Measurements from ENCODE around the gene CTTNBP2.
"Not testable (repeated sequence)": the region's sequence is repeated elsewhere in the genome, so short reads cannot be mapped to it uniquely, and the experiment has no call there.

CTTNBP2 gene

GRCh38 chr7:117715784-117716445 lies 157.3 kb downstream of the CTTNBP2 start:
- H3K4me3 ChIP-seq (ENCODE audit: low read length), result no peak overlapping the region
- H3K27me3 ChIP-seq (ENCODE audit: insufficient read depth, low read length), result no peaks in the 10 kb centered on the region
- WGBS, result 82% methylated on average over 3 of the region's 3 CpGs

DNA sequence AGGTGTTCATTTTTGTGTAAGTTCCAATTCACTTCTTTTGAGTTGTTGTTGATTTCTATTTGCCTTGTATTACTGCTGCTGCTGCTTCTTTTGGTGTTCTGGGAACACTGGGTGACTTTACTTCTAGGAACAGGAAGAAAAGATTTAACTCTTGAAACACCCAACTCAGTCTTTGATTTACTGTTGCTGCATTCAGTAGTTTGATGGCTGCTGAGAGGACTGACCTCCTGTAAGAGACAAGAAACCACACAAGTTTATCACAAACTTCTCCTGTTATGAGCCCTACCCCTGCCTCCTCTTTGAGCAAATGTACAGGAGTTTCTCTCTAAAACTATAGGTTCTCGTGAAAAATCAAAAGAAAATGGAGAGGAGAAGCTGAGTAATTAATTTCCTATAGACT lies 161.7 kb downstream of the CTTNBP2 start:
- Histone ChIP-seq H3K9ac (ENCODE audit: low read depth, low read length) (no peak overlapping the region), H3K36me3 (ENCODE audit: insufficient read depth, low read length) (peaks cover 10% of the 10 kb centered on the region; the same call in 1 of the 2 replicates), H3K27ac (ENCODE audit: low read depth, low read length) (no peak overlapping the region), H3K4me3 (ENCODE audit: low read length) (no peak overlapping the region), H3K4me1 (ENCODE audit: insufficient read depth, low read length) (peaks cover 3% of the 10 kb centered on the region; the same call in 1 of the 2 replicates), H3K9me3 (ENCODE audit: insufficient read depth, low read depth, low read length) (no peaks in the 10 kb centered on the region), H3K27me3 (ENCODE audit: insufficient read depth, low read length) (no peaks in the 10 kb centered on the region)
- WGBS, result 100% methylated on average over 1 of the region's 1 CpG

More at GRCh38 chr7:117715784-117716445, 157.3 kb downstream of the CTTNBP2 start:
- peaks cover 3% of the 10 kb centered on the region; the same call in 1 of the 2 replicates for H3K4me1 ChIP-seq (ENCODE audit: insufficient read depth, low read length)
- H3K36me3 ChIP-seq (ENCODE audit: insufficient read depth, low read length), result peaks cover 35% of the 10 kb centered on the region
- no peaks in the 10 kb centered on the region for H3K9me3 ChIP-seq (ENCODE audit: insufficient read depth, low read depth, low read length)
- no peak overlapping the region for H3K27ac ChIP-seq (ENCODE audit: low read depth, low read length)
- no peak overlapping the region for H3K9ac ChIP-seq (ENCODE audit: low read depth, low read length)

DNA sequence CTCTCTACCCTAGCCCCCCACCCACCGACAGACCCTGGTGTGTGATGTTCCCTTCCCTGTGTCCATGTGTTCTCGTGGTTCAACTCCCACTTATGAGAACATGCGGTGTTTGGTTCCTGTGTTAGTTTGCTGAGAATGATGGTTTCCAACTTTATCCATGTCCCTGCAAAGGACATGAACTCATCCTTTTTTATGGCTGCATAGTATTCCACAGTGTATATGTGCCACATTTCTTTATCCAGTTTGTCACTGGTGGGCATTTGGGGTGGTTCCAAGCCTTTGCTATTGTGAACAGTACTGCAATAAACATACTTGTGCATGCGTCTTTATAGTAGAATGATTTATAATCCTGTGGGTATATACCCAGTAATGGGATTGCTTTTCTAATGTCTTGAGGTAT lies 165.1 kb downstream of the CTTNBP2 start:
- H3K4me3 ChIP-seq (ENCODE audit: low read length); H3K27ac ChIP-seq (ENCODE audit: low read depth, low read length); H3K9me3 ChIP-seq (ENCODE audit: insufficient read depth, low read depth, low read length); H3K36me3 ChIP-seq (ENCODE audit: insufficient read depth, low read length); H3K27me3 ChIP-seq (ENCODE audit: insufficient read depth, low read length); H3K4me1 ChIP-seq (ENCODE audit: insufficient read depth, low read length); H3K9ac ChIP-seq (ENCODE audit: low read depth, low read length): not testable (repeated sequence)
- WGBS, result 94% methylated on average over 4 of the region's 4 CpGs

GRCh38 chr7:117707080-117707479 lies 166.2 kb downstream of the CTTNBP2 start:
- no peak overlapping the region for H3K4me3 ChIP-seq (ENCODE audit: low read length)
- no peaks in the 10 kb centered on the region for H3K9me3 ChIP-seq (ENCODE audit: insufficient read depth, low read depth, low read length)
- peaks cover 10% of the 10 kb centered on the region; the same call in 1 of the 2 replicates for H3K36me3 ChIP-seq (ENCODE audit: insufficient read depth, low read length)
- no peak overlapping the region for H3K27ac ChIP-seq (ENCODE audit: low read depth, low read length)
- no peak overlapping the region for H3K9ac ChIP-seq (ENCODE audit: low read depth, low read length)
- H3K4me1 ChIP-seq (ENCODE audit: insufficient read depth, low read length), result no peaks in the 10 kb centered on the region
- no peaks in the 10 kb centered on the region for H3K27me3 ChIP-seq (ENCODE audit: insufficient read depth, low read length)

DNA sequence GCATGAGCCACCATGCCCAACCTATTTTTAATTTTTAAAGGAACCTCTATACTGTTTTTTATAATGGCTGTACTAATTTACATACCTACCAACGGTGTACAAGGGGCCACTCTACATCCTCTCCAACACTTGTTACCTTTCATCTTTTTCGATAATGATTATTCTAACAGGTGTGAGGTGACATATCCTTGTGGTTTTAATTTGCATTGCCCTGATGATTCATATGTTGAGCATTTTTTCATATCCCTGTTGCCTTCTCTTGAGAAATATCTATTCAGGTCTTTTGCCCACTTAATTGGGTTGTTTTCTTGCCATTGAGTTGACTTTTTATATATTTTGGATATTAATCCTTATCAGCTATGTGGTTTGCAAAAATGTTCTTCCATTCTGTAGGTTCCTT lies 167.0 kb downstream of the CTTNBP2 start:
- Histone ChIP-seq H3K4me3 (ENCODE audit: low read length) (no peak overlapping the region), H3K27ac (ENCODE audit: low read depth, low read length) (no peak overlapping the region), H3K36me3 (ENCODE audit: insufficient read depth, low read length) (peaks cover 6% of the 10 kb centered on the region; the same call in 1 of the 2 replicates), H3K9ac (ENCODE audit: low read depth, low read length) (no peak overlapping the region), H3K4me1 (ENCODE audit: insufficient read depth, low read length) (no peaks in the 10 kb centered on the region), H3K27me3 (ENCODE audit: insufficient read depth, low read length) (no peaks in the 10 kb centered on the region), H3K9me3 (ENCODE audit: insufficient read depth, low read depth, low read length) (no peaks in the 10 kb centered on the region)
- no CpG with 5 or more reads among the region's 2 CpGs for WGBS

DNA sequence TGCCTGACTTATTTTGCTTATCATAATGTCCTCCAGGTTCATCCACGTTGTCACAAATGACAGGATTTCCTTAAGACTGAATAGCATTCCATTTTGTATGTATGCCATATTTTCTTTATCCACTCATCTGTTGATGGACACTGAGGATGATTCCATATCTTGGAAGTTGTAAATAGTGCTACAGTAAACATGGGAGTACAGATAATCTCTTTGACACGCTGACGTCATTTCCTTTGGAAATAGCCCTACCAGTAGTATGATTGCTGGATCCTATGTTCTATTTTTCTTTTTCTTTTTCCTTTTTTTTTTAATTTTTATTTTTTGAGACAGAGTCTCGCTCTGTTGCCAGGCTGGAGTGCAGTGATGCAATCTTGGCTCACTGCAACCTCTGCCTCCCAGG lies 167.6 kb downstream of the CTTNBP2 start:
- Histone ChIP-seq H3K9ac (ENCODE audit: low read depth, low read length) (no peak overlapping the region), H3K27me3 (ENCODE audit: insufficient read depth, low read length) (no peaks in the 10 kb centered on the region), H3K36me3 (ENCODE audit: insufficient read depth, low read length) (peaks cover under 1% of the 10 kb centered on the region; the same call in 1 of the 2 replicates), H3K9me3 (ENCODE audit: insufficient read depth, low read depth, low read length) (no peaks in the 10 kb centered on the region), H3K4me3 (ENCODE audit: low read length) (no peak overlapping the region), H3K27ac (ENCODE audit: low read depth, low read length) (no peak overlapping the region), H3K4me1 (ENCODE audit: insufficient read depth, low read length) (no peaks in the 10 kb centered on the region)
- WGBS, result 86% methylated on average over 4 of the region's 4 CpGs

DNA sequence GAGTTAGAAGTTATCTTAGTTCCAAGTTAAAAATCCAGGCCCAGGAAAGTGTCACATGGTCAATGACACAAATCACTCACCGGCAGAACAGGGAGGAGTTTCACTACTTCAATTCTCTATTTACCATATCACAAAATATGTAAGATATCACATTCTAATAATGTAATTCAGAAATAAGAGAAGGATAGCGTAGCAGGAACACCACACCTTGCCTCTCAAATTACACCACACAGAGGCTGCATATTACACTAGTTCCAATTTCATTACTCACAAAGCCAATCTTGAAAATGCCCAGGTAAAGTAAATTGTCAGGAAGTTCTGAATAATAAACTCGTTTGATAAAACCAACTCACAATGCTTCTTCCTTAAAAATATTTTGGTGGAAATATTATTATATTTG lies 169.2 kb downstream of the CTTNBP2 start:
- Histone ChIP-seq H3K27me3 (ENCODE audit: insufficient read depth, low read length) (no peaks in the 10 kb centered on the region), H3K4me1 (ENCODE audit: insufficient read depth, low read length) (no peaks in the 10 kb centered on the region), H3K27ac (ENCODE audit: low read depth, low read length) (no peak overlapping the region), H3K9me3 (ENCODE audit: insufficient read depth, low read depth, low read length) (no peaks in the 10 kb centered on the region), H3K36me3 (ENCODE audit: insufficient read depth, low read length) (no peaks in the 10 kb centered on the region), H3K9ac (ENCODE audit: low read depth, low read length) (no peak overlapping the region), H3K4me3 (ENCODE audit: low read length) (no peak overlapping the region)
- WGBS, result 100% methylated on average over 2 of the region's 3 CpGs

GRCh38 chr7:117698018-117698417 lies 175.2 kb downstream of the CTTNBP2 start:
- H3K9me3 ChIP-seq (ENCODE audit: insufficient read depth, low read depth, low read length), result no peaks in the 10 kb centered on the region
- no peak overlapping the region for H3K27ac ChIP-seq (ENCODE audit: low read depth, low read length)
- WGBS, result 88% methylated on average over 2 of the region's 2 CpGs
- H3K36me3 ChIP-seq (ENCODE audit: insufficient read depth, low read length), result no peaks in the 10 kb centered on the region
- H3K9ac ChIP-seq (ENCODE audit: low read depth, low read length), result no peak overlapping the region
- H3K4me1 ChIP-seq (ENCODE audit: insufficient read depth, low read length), result no peaks in the 10 kb centered on the region
- no peaks in the 10 kb centered on the region for H3K27me3 ChIP-seq (ENCODE audit: insufficient read depth, low read length)
- H3K4me3 ChIP-seq (ENCODE audit: low read length), result no peak overlapping the region

- WGBS, result 95% methylated on average over 7 of the region's 7 CpGs
- Histone ChIP-seq H3K27ac (ENCODE audit: low read depth, low read length) (no peak overlapping the region), H3K27me3 (ENCODE audit: insufficient read depth, low read length) (no peaks in the 10 kb centered on the region), H3K4me1 (ENCODE audit: insufficient read depth, low read length) (no peaks in the 10 kb centered on the region), H3K9me3 (ENCODE audit: insufficient read depth, low read depth, low read length) (no peaks in the 10 kb centered on the region), H3K4me3 (ENCODE audit: low read length) (no peak overlapping the region), H3K36me3 (ENCODE audit: insufficient read depth, low read length) (no peaks in the 10 kb centered on the region), H3K9ac (ENCODE audit: low read depth, low read length) (no peak overlapping the region)
Observed at GRCh38 chr7:117692338-117692737, 180.9 kb downstream of the CTTNBP2 start.

DNA sequence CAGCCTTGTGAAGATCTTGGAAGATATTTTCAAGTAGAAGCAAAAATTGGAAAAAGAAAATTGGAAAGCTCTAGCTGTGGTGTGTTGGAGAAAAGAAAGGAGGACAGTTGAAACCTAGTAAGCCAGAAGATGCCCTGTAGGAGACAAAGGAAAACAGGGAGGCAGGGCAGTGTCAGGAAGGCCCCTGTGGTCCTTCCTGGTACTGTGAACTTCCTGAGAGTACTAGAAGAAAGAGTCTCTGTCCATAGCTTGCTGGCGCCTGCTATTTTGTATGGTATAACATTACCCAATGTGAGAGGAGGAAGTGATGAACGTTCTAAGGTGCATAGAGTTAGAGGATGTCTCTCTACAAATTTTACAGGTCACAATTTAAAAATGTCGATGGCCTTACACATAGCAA lies 183.1 kb downstream of the CTTNBP2 start:
- Histone ChIP-seq H3K27me3 (ENCODE audit: insufficient read depth, low read length) (no peaks in the 10 kb centered on the region), H3K9me3 (ENCODE audit: insufficient read depth, low read depth, low read length) (no peaks in the 10 kb centered on the region), H3K4me1 (ENCODE audit: insufficient read depth, low read length) (peaks cover 6% of the 10 kb centered on the region), H3K27ac (ENCODE audit: low read depth, low read length) (no peak overlapping the region), H3K4me3 (ENCODE audit: low read length) (no peak overlapping the region), H3K36me3 (ENCODE audit: insufficient read depth, low read length) (no peaks in the 10 kb centered on the region), H3K9ac (ENCODE audit: low read depth, low read length) (no peak overlapping the region)
- 93% methylated on average over 1 of the region's 3 CpGs for WGBS

DNA sequence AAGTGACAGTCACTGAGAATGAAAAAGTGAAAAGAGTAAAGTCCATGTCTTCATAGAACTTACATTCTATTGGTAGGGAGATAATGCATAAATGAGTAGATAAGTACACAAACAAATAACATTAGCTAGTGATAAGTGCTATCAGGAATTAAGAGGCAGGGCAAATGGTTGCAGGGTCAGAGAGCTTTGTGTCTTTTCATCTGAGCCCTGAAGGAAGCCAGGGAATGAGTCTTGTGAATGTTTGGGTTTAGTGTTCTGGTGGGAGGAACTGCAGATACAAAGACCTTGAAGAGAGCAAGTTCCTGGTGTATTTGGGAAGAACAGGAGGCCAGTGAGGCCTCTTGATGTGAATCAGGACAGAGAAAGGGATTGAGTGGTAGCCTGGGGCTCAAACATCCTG lies 183.8 kb downstream of the CTTNBP2 start:
- peaks cover 6% of the 10 kb centered on the region for H3K4me1 ChIP-seq (ENCODE audit: insufficient read depth, low read length)
- no peak overlapping the region for H3K4me3 ChIP-seq (ENCODE audit: low read length)
- no peaks in the 10 kb centered on the region for H3K27me3 ChIP-seq (ENCODE audit: insufficient read depth, low read length)
- H3K36me3 ChIP-seq (ENCODE audit: insufficient read depth, low read length), result no peaks in the 10 kb centered on the region
- H3K9ac ChIP-seq (ENCODE audit: low read depth, low read length), result no peak overlapping the region
- no peaks in the 10 kb centered on the region for H3K9me3 ChIP-seq (ENCODE audit: insufficient read depth, low read depth, low read length)
- no peak overlapping the region for H3K27ac ChIP-seq (ENCODE audit: low read depth, low read length)

DNA sequence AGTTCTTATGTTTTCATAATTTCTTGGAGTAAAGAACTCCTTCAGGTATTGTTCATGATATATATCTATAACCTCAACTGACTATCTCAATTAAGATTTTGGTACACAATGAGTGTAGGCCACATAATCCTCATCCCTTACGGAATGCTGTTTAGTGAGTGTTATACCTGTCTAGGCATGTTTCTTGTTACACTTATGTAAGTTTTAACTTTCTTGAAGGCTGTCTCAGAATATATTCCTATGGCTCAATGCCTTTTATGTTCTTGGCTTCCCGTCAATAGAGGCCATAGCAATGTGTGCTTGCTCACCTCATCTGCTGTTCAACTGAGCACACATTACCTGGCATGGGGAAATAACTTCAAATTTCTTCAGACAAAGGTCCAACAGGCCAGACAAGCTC lies 185.1 kb downstream of the CTTNBP2 start:
- 93% methylated on average over 1 of the region's 2 CpGs for WGBS
- Histone ChIP-seq H3K9ac (ENCODE audit: low read depth, low read length) (no peak overlapping the region), H3K4me1 (ENCODE audit: insufficient read depth, low read length) (peaks cover 14% of the 10 kb centered on the region), H3K9me3 (ENCODE audit: insufficient read depth, low read depth, low read length) (no peaks in the 10 kb centered on the region), H3K27ac (ENCODE audit: low read depth, low read length) (no peak overlapping the region), H3K27me3 (ENCODE audit: insufficient read depth, low read length) (no peaks in the 10 kb centered on the region), H3K36me3 (ENCODE audit: insufficient read depth, low read length) (no peaks in the 10 kb centered on the region), H3K4me3 (ENCODE audit: low read length) (no peak overlapping the region)

All from HUES64 (cell line).